ENCODE data around the gene SDC3. TPM values are rescaled to one million over a fixed set of nuclear protein-coding genes. Genes with fewer than 3 reads are reported as not detected.

Gene SDC3
- total and polyA plus RNA-seq, 4 donors: 21.2 to 41.8 (median 23.7) TPM

GRCh38 chr1:30857062-30857461, 51.5 kb downstream of the SDC3 start:
- H3K27me3 ChIP-seq (ENCODE audit: control insufficient read depth in 3 of 3, insufficient read depth in 3 of 3, low read length in 2 of 3): no peaks in the 10 kb centered on the region
- DNase-seq: no peak

GRCh38 chr1:30856260-30856790, 52.2 kb downstream of the SDC3 start:
- H3K9ac ChIP-seq (ENCODE audit: insufficient read depth in 1 of 2, low read length in 2 of 2): no peak overlapping the region
- TF ChIP-seq CTCF (IDR thresholded peaks at IDR 0.05; ENCODE audit: control extremely low read depth, extremely low read depth): no peak
- peaks cover 0 to 18% (median 8%) of the 10 kb centered on the region in 5 donors for H3K4me1 ChIP-seq (ENCODE audit: control insufficient read depth in 5 of 5, insufficient read depth in 5 of 5, low read length in 5 of 5)
- ATAC-seq (ENCODE audit: insufficient read depth, low FRiP score): no peak
- H3K4me3 ChIP-seq: no peak overlapping the region
- DNase-seq: peak in 2 of 3 donors; percentile 22 to 34
- H3K36me3 ChIP-seq (ENCODE audit: control insufficient read depth in 4 of 4, insufficient read depth in 4 of 4, low read length in 4 of 4): no peaks in the 10 kb centered on the region
- H3K27ac ChIP-seq (ENCODE audit: low read depth in 1 of 2, low read length in 1 of 2): no peak overlapping the region
- WGBS, 2 donors: 42 to 61% methylated on average over 14 of the region's 14 CpGs
- no peaks in the 10 kb centered on the region for H3K9me3 ChIP-seq (ENCODE audit: control insufficient read depth in 4 of 4, insufficient read depth in 3 of 4, low read length in 3 of 4)
- H3K27me3 ChIP-seq (ENCODE audit: control insufficient read depth in 3 of 3, insufficient read depth in 3 of 3, low read length in 2 of 3): no peaks in the 10 kb centered on the region

More at GRCh38 chr1:30857062-30857461, 51.5 kb downstream of the SDC3 start:
- Histone ChIP-seq H3K9ac (ENCODE audit: insufficient read depth in 1 of 2, low read length in 2 of 2) (no peak overlapping the region), H3K9me3 (ENCODE audit: control insufficient read depth in 4 of 4, insufficient read depth in 3 of 4, low read length in 3 of 4) (no peaks in the 10 kb centered on the region), H3K4me1 (ENCODE audit: control insufficient read depth in 5 of 5, insufficient read depth in 5 of 5, low read length in 5 of 5) (peaks cover 0 to 18% (median 7%) of the 10 kb centered on the region in 5 donors), H3K36me3 (ENCODE audit: control insufficient read depth in 4 of 4, insufficient read depth in 4 of 4, low read length in 4 of 4) (no peaks in the 10 kb centered on the region), H3K4me3 (no peak overlapping the region), H3K27ac (ENCODE audit: low read depth in 1 of 2, low read length in 1 of 2) (no peak overlapping the region)
- no peak for TF ChIP-seq CTCF (IDR thresholded peaks at IDR 0.05; ENCODE audit: control extremely low read depth, extremely low read depth)
- ATAC-seq (ENCODE audit: insufficient read depth, low FRiP score): no peak

- Histone ChIP-seq H3K4me1 (ENCODE audit: control insufficient read depth in 5 of 5, insufficient read depth in 5 of 5, low read length in 5 of 5) (peaks cover 0 to 18% (median 8%) of the 10 kb centered on the region in 5 donors), H3K27me3 (ENCODE audit: control insufficient read depth in 3 of 3, insufficient read depth in 3 of 3, low read length in 2 of 3) (no peaks in the 10 kb centered on the region), H3K4me3 (no peak overlapping the region), H3K27ac (ENCODE audit: low read depth in 1 of 2, low read length in 1 of 2) (no peak overlapping the region), H3K9me3 (ENCODE audit: control insufficient read depth in 4 of 4, insufficient read depth in 3 of 4, low read length in 3 of 4) (no peaks in the 10 kb centered on the region), H3K9ac (ENCODE audit: insufficient read depth in 1 of 2, low read length in 2 of 2) (no peak overlapping the region), H3K36me3 (ENCODE audit: control insufficient read depth in 4 of 4, insufficient read depth in 4 of 4, low read length in 4 of 4) (no peaks in the 10 kb centered on the region)
- DNase-seq: no peak
- 62 to 68% methylated on average over 4 of the region's 4 CpGs for WGBS, 2 donors
- TF ChIP-seq CTCF (IDR thresholded peaks at IDR 0.05; ENCODE audit: control extremely low read depth, extremely low read depth): no peak
- no peak for ATAC-seq (ENCODE audit: insufficient read depth, low FRiP score)
These were observed 52.8 kb downstream of the SDC3 start for GRCh38 chr1:30855686-30856259.

Measured in lung (tissue), 12 donors.